ENCODE results near the gene DPP8.

DNA sequence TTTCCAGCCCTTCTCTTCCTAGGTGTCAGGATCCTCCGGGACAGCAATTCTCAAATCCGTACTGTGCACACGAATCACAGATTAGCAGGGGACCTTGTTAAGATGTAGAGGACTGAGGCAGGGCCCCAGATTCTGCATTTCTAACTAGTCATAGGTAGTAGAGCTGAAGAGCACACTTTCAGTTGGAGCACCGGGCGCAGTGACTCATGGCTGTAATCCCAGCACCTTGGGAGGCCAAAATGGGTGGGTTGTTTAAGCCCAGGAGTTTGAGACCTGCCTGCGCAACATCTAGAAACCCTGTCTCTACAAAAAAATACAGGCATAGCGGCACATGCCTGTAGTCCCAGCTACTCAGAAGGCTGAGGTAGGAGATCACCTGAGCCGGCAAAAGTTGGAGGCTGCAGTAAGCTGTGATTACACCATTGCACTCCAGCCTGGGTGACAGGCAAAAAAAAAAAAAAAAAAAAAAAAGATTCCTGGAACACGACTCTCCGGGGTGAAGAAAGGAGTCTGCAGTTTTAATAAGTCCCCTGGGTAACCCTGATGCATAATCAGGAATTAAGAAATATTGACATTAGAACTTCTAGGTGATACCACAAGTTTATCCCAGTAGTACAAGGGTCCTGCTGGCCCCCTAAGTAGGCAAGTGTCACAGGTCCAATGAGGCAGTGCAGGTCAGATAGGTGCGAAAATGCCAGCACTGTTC is 118.3 kb downstream of the DPP8 start:
- TF ChIP-seq POLR2A (IDR thresholded peaks at IDR 0.05), result no peak
- TF ChIP-seq, protein P1, sequence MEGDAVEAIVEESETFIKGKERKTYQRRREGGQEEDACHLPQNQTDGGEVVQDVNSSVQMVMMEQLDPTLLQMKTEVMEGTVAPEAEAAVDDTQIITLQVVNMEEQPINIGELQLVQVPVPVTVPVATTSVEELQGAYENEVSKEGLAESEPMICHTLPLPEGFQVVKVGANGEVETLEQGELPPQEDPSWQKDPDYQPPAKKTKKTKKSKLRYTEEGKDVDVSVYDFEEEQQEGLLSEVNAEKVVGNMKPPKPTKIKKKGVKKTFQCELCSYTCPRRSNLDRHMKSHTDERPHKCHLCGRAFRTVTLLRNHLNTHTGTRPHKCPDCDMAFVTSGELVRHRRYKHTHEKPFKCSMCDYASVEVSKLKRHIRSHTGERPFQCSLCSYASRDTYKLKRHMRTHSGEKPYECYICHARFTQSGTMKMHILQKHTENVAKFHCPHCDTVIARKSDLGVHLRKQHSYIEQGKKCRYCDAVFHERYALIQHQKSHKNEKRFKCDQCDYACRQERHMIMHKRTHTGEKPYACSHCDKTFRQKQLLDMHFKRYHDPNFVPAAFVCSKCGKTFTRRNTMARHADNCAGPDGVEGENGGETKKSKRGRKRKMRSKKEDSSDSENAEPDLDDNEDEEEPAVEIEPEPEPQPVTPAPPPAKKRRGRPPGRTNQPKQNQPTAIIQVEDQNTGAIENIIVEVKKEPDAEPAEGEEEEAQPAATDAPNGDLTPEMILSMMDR (IDR thresholded peaks at IDR 0.05), result no peak

Data from esophagus squamous epithelium (tissue), 4 donors.